Mononuclear cell (primary cell): Measurements from ENCODE around the gene KCNIP4. TPM values are rescaled to one million over a fixed set of nuclear protein-coding genes. Genes with fewer than 3 reads are reported as not detected.

Experiments
- H3K27me3 ChIP-seq: 2 replicates; pipeline ENCODE4 v1.6.0; 2011; ENCODE audit warnings: low read length, control low read depth; ENCODE audit not compliant: insufficient read depth
- H3K4me1 ChIP-seq: 2 replicates; pipeline ENCODE4 v1.5.1; 2011; ENCODE audit warnings: mild to moderate bottlenecking, low read length, control low read depth; ENCODE audit not compliant: insufficient read depth
- H3K4me3 ChIP-seq: 2 replicates; pipeline ENCODE4 v1.5.1; 2011; ENCODE audit warnings: mild to moderate bottlenecking, low read length, moderate library complexity
- H3K9me3 ChIP-seq: 2 replicates; pipeline ENCODE4 v1.5.1; 2011; ENCODE audit warnings: low read depth, mild to moderate bottlenecking, control low read depth, low read length
- total RNA-seq: library from RNA; depleted of rRNA; stranded (reverse); fragments of >200 nt; gene quantifications from one replicate; pipeline ENCODE4 v1.2.3, GENCODE V29; 2012

The KCNIP4 gene
- total RNA-seq, 1 donor = not detected

GRCh38 chr4:21952549-21952948, 4.0 kb upstream of the KCNIP4 start:
- Histone ChIP-seq H3K4me3 (no peak overlapping the region), H3K4me1 (no peaks in the 10 kb centered on the region), H3K27me3 (peaks cover 13% of the 10 kb centered on the region), H3K9me3 (no peaks in the 10 kb centered on the region)

- no peaks in the 10 kb centered on the region for H3K4me1 ChIP-seq
- no peak overlapping the region for H3K4me3 ChIP-seq
- H3K27me3 ChIP-seq = peaks cover 21% of the 10 kb centered on the region
- no peaks in the 10 kb centered on the region for H3K9me3 ChIP-seq
Observed at GRCh38 chr4:21949073-21949457, 493 bp upstream of the KCNIP4 start.

- Histone ChIP-seq H3K4me3 (no peak overlapping the region), H3K27me3 (peaks cover 21% of the 10 kb centered on the region), H3K9me3 (no peaks in the 10 kb centered on the region), H3K4me1 (no peaks in the 10 kb centered on the region)
Observed at GRCh38 chr4:21947791-21948346, 703 bp downstream of the KCNIP4 start.

- H3K4me1 ChIP-seq = no peaks in the 10 kb centered on the region
- H3K27me3 ChIP-seq = peaks cover 21% of the 10 kb centered on the region
- H3K4me3 ChIP-seq = no peak overlapping the region
- no peaks in the 10 kb centered on the region for H3K9me3 ChIP-seq
Observed at GRCh38 chr4:21946858-21947257, 1.7 kb downstream of the KCNIP4 start.

GRCh38 chr4:21921526-21922180, 26.9 kb downstream of the KCNIP4 start:
- Histone ChIP-seq H3K4me3 (no peak overlapping the region), H3K27me3 (no peaks in the 10 kb centered on the region), H3K9me3 (no peaks in the 10 kb centered on the region), H3K4me1 (no peaks in the 10 kb centered on the region)

- Histone ChIP-seq H3K27me3 (no peaks in the 10 kb centered on the region), H3K4me1 (no peaks in the 10 kb centered on the region), H3K4me3 (no peak overlapping the region), H3K9me3 (no peaks in the 10 kb centered on the region)
Observed at GRCh38 chr4:21915761-21916160, 32.8 kb downstream of the KCNIP4 start.

- H3K4me1 ChIP-seq = no peaks in the 10 kb centered on the region
- H3K9me3 ChIP-seq = no peaks in the 10 kb centered on the region
- H3K27me3 ChIP-seq = no peaks in the 10 kb centered on the region
- no peak overlapping the region for H3K4me3 ChIP-seq
Observed at GRCh38 chr4:21901831-21902230, 46.7 kb downstream of the KCNIP4 start.

GRCh38 chr4:21901281-21901680, 47.3 kb downstream of the KCNIP4 start:
- H3K4me3 ChIP-seq = no peak overlapping the region

GRCh38 chr4:21900211-21900610, 48.4 kb downstream of the KCNIP4 start:
- Histone ChIP-seq H3K4me1 (no peaks in the 10 kb centered on the region), H3K4me3 (no peak overlapping the region), H3K9me3 (no peaks in the 10 kb centered on the region), H3K27me3 (no peaks in the 10 kb centered on the region)

More at GRCh38 chr4:21901281-21901680, 47.3 kb downstream of the KCNIP4 start:
- no peaks in the 10 kb centered on the region for H3K9me3 ChIP-seq
- no peaks in the 10 kb centered on the region for H3K27me3 ChIP-seq
- no peaks in the 10 kb centered on the region for H3K4me1 ChIP-seq

GRCh38 chr4:21898101-21898500, 50.5 kb downstream of the KCNIP4 start:
- no peaks in the 10 kb centered on the region for H3K27me3 ChIP-seq
- no peaks in the 10 kb centered on the region for H3K9me3 ChIP-seq
- no peaks in the 10 kb centered on the region for H3K4me1 ChIP-seq
- H3K4me3 ChIP-seq = no peak overlapping the region

GRCh38 chr4:21896767-21897166, 51.8 kb downstream of the KCNIP4 start:
- H3K4me1 ChIP-seq = no peaks in the 10 kb centered on the region
- no peaks in the 10 kb centered on the region for H3K27me3 ChIP-seq
- no peaks in the 10 kb centered on the region for H3K9me3 ChIP-seq
- H3K4me3 ChIP-seq = no peak overlapping the region

- no peaks in the 10 kb centered on the region for H3K27me3 ChIP-seq
- H3K9me3 ChIP-seq = no peaks in the 10 kb centered on the region
- H3K4me3 ChIP-seq = no peak overlapping the region
- H3K4me1 ChIP-seq = no peaks in the 10 kb centered on the region
Observed at GRCh38 chr4:21893136-21893535, 55.4 kb downstream of the KCNIP4 start.

GRCh38 chr4:21890231-21890630, 58.3 kb downstream of the KCNIP4 start:
- no peaks in the 10 kb centered on the region for H3K27me3 ChIP-seq
- H3K9me3 ChIP-seq = no peaks in the 10 kb centered on the region
- H3K4me3 ChIP-seq = no peak overlapping the region
- H3K4me1 ChIP-seq = no peaks in the 10 kb centered on the region

- Histone ChIP-seq H3K4me1 (no peaks in the 10 kb centered on the region), H3K27me3 (no peaks in the 10 kb centered on the region), H3K9me3 (no peaks in the 10 kb centered on the region)
Observed at GRCh38 chr4:21888195-21888976, 60.2 kb downstream of the KCNIP4 start.

GRCh38 chr4:21887481-21887880, 61.1 kb downstream of the KCNIP4 start:
- no peaks in the 10 kb centered on the region for H3K9me3 ChIP-seq
- no peak overlapping the region for H3K4me3 ChIP-seq
- no peaks in the 10 kb centered on the region for H3K27me3 ChIP-seq
- no peaks in the 10 kb centered on the region for H3K4me1 ChIP-seq

More at GRCh38 chr4:21888195-21888976, 60.2 kb downstream of the KCNIP4 start:
- no peak overlapping the region for H3K4me3 ChIP-seq
